ENCODE data around the gene CFAP77.
"Not testable (repeated sequence)": the region's sequence is repeated elsewhere in the genome, so short reads cannot be mapped to it uniquely, and the experiment has no call there.

CFAP77 gene

GRCh38 chr9:132547976-132548730, 138.1 kb downstream of the CFAP77 start:
- no peak for DNase-seq (ENCODE audit: low read depth)

GRCh38 chr9:132548751-132549640, 139.0 kb downstream of the CFAP77 start:
- no peak for DNase-seq (ENCODE audit: low read depth)

GRCh38 chr9:132551556-132551955, 141.5 kb downstream of the CFAP77 start:
- DNase-seq (ENCODE audit: low read depth), result no peak

GRCh38 chr9:132552041-132552440, 142.0 kb downstream of the CFAP77 start:
- DNase-seq (ENCODE audit: low read depth), result no peak

GRCh38 chr9:132554755-132555154, 144.7 kb downstream of the CFAP77 start:
- no peak for DNase-seq (ENCODE audit: low read depth)

GRCh38 chr9:132555528-132555927, 145.5 kb downstream of the CFAP77 start:
- DNase-seq (ENCODE audit: low read depth), result no peak

- DNase-seq (ENCODE audit: low read depth), result no peak
These were observed 146.2 kb downstream of the CFAP77 start for GRCh38 chr9:132556235-132556634.

- no peak for DNase-seq (ENCODE audit: low read depth)
These were observed 146.7 kb downstream of the CFAP77 start for GRCh38 chr9:132556714-132557113.

- no peak for DNase-seq (ENCODE audit: low read depth)
These were observed 147.1 kb downstream of the CFAP77 start for GRCh38 chr9:132557159-132557558.

GRCh38 chr9:132559711-132560110, 149.7 kb downstream of the CFAP77 start:
- no peak for DNase-seq (ENCODE audit: low read depth)

GRCh38 chr9:132560616-132561202, 150.7 kb downstream of the CFAP77 start:
- DNase-seq (ENCODE audit: low read depth), result no peak

GRCh38 chr9:132562306-132562573, 152.2 kb downstream of the CFAP77 start:
- DNase-seq (ENCODE audit: low read depth), result no peak

GRCh38 chr9:132564526-132564925, 154.5 kb downstream of the CFAP77 start:
- DNase-seq (ENCODE audit: low read depth), result no peak

GRCh38 chr9:132568787-132569186, 158.8 kb downstream of the CFAP77 start:
- DNase-seq (ENCODE audit: low read depth), result not testable (repeated sequence)

- no peak for DNase-seq (ENCODE audit: low read depth)
These were observed 162.0 kb downstream of the CFAP77 start for GRCh38 chr9:132571806-132572600.

GRCh38 chr9:132572921-132573320, 162.9 kb downstream of the CFAP77 start:
- no peak for DNase-seq (ENCODE audit: low read depth)

- DNase-seq (ENCODE audit: low read depth), result peak; percentile 53
These were observed 165.1 kb downstream of the CFAP77 start for GRCh38 chr9:132575005-132575609.

- no peak for DNase-seq (ENCODE audit: low read depth)
These were observed 165.8 kb downstream of the CFAP77 start for GRCh38 chr9:132575811-132576210.

- DNase-seq (ENCODE audit: low read depth), result no peak
These were observed 167.1 kb downstream of the CFAP77 start for GRCh38 chr9:132577119-132577518.

GRCh38 chr9:132578367-132578932, 168.4 kb downstream of the CFAP77 start:
- DNase-seq (ENCODE audit: low read depth), result no peak

GRCh38 chr9:132579427-132579798, 169.4 kb downstream of the CFAP77 start:
- DNase-seq (ENCODE audit: low read depth), result no peak
